Measurements from ENCODE around the gene SND1.

Gene SND1

DNA sequence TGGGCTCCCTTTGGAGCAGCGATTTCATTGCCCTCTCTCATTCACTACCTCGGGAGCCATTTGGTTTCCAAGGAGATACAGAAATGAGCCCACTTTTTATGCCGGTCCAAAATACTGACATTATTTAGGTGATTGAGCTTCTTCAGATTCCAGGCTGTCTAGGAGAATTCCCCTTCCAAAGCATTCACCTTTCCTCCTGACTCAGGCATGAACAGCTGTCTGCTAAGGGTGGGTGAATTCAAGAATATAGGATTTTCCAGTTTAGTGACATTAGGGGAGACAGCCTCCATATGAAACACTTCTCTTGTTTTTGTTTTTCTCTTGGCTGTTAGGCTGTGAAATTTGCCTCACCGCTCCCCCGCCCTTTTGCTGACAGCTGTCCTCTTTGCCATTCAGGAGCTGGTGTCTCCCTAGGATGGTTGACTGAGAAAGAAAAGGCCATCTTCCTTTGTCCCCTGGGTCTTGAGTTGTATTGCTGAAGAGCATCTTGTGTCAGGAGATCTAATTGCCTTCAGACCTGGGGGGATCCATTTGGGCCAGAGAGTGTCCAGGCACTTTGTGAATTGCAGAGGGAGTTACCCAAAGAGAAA, 322.5 kb downstream of the SND1 start:
- H3K27ac ChIP-seq = no peak overlapping the region
- TF ChIP-seq, protein P1, sequence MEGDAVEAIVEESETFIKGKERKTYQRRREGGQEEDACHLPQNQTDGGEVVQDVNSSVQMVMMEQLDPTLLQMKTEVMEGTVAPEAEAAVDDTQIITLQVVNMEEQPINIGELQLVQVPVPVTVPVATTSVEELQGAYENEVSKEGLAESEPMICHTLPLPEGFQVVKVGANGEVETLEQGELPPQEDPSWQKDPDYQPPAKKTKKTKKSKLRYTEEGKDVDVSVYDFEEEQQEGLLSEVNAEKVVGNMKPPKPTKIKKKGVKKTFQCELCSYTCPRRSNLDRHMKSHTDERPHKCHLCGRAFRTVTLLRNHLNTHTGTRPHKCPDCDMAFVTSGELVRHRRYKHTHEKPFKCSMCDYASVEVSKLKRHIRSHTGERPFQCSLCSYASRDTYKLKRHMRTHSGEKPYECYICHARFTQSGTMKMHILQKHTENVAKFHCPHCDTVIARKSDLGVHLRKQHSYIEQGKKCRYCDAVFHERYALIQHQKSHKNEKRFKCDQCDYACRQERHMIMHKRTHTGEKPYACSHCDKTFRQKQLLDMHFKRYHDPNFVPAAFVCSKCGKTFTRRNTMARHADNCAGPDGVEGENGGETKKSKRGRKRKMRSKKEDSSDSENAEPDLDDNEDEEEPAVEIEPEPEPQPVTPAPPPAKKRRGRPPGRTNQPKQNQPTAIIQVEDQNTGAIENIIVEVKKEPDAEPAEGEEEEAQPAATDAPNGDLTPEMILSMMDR (IDR thresholded peaks at IDR 0.05) = no peak
- H3K4me3 ChIP-seq = no peak overlapping the region
- no peak for DNase-seq (ENCODE audit: low spot score)

DNA sequence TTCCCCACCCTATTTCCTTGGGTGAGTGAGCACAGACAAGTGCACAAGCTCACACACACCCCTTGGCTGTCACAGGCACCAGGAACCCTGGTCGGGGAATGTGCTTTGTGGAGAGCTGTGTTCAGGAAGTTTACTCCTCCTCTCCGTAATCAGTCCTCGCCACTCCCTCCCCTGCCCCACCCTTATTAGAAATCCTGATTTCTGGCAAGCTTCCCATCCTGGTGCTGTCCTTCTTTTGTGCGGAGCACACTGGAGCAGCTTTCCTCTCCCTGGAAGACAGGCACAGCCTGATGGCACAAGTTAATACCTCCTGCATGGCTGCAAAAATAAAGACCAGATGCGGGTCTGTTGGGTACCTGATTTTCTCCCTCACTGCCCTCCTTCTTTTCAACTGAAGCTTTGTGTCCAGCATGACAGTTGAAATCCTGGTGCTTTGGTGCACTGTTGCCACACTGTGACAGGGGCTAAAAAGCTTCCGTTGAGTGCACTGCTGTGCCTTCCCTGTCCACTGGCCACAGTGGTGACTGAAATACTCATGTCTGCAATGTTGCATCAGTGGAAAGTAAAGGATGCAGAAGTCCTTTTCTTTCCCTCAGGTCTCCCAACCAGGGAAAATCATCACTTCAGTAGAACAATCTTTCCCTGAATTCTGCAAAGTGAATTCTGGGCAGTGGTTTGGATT, 324.2 kb downstream of the SND1 start:
- no peak for DNase-seq (ENCODE audit: low spot score)
- TF ChIP-seq, protein P1 (IDR thresholded peaks at IDR 0.05) = no peak
- no peak overlapping the region for H3K4me3 ChIP-seq
- no peak overlapping the region for H3K27ac ChIP-seq

DNA sequence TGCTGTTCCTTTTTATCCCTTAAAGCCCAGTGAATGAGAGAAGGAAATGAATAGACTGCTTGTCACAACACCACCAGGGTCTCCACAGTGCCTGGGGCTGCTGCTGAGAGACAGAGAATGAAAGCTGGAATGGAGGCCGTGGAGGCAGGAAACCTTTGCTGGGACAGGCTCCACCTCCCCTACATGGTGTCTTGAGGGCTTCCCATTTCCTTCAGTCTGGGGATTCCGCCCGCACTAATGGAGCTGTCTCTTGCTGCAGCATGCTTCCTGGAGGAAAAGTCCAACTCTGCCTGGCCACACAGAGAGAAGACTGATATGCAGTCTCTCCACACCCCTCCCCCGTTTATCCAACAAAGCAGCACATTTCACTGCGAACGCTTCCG, 324.7 kb downstream of the SND1 start:
- DNase-seq (ENCODE audit: low spot score) = no peak
- no peak overlapping the region for H3K4me3 ChIP-seq
- H3K27ac ChIP-seq = no peak overlapping the region
- TF ChIP-seq, protein P1 (IDR thresholded peaks at IDR 0.05) = no peak

DNA sequence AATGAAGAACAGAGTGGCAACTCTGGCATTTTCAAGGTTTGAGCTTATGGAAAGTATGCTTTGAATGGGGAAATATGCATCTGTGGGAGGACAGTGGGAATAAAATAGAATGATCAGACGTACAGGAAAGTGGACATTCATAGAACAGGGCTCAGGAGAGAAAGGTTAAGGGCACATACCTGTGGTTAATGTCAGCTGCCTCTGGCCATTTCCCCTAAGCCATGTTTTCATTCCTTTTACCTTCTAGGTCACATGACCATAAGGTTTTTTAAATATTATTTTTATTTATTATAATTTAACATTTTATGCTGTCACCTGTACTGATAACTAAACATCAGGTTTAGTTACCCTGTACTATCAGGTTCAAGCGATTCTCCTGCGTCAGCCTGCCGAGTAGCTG, 326.4 kb downstream of the SND1 start:
- TF ChIP-seq, protein P1 (IDR thresholded peaks at IDR 0.05) = no peak
- H3K4me3 ChIP-seq = no peak overlapping the region
- H3K27ac ChIP-seq = no peak overlapping the region
- DNase-seq (ENCODE audit: low spot score) = no peak

DNA sequence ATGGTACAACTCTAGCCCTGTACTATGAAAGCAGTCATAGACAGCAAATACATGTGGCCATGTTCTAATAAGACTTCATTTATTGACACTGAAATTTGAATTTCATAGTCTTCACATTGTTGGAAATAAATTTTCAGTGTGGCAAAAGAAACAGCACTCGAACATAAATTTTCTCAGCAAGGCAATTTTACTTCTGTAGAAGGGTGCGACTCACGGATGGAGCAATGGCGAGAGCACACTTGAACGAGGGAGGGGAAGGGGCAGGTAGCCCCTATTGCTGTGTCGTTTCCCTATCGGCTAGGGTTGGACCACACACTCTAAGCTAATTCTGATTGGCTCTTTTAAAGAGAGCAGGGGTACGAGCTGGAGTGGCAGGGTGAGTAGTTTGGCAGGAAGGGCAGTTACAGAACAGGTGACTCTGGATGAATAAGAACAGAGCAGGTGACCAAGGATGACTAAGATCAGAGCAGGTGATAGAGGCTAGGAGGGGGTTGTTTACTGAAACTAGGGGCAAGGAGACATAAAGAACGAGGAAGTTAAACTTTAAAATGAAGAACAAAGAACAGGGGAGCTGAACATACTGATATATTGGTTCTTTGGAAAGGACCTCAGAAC, 327.2 kb downstream of the SND1 start:
- no peak overlapping the region for H3K4me3 ChIP-seq

DNA sequence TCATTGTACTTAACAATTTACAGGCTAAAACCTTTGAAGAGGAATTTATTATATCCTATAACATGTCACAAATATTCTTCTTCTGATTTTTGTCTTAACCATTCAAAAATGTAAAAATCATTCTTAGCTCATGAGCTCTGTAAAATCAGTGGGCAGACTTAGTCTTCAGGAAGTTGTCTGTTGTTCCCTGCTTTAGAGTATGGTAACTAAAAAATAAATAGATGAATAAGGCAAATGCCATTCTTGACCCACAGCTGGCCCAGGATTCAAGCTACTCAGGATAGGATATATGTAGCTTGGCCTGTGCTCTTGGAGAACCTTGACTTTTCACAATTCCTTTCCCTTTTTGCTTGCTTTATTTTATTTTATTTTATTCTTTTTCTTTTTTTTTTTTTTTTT, 327.7 kb downstream of the SND1 start:
- H3K27ac ChIP-seq = no peak overlapping the region
- TF ChIP-seq, protein P1 (IDR thresholded peaks at IDR 0.05) = no peak
- no peak for DNase-seq (ENCODE audit: low spot score)
- no peak overlapping the region for H3K4me3 ChIP-seq

More for the DNA sequence above, 327.2 kb downstream of the SND1 start:
- TF ChIP-seq, protein P1 (IDR thresholded peaks at IDR 0.05) = no peak
- no peak for DNase-seq (ENCODE audit: low spot score)
- H3K27ac ChIP-seq = no peak overlapping the region

DNA sequence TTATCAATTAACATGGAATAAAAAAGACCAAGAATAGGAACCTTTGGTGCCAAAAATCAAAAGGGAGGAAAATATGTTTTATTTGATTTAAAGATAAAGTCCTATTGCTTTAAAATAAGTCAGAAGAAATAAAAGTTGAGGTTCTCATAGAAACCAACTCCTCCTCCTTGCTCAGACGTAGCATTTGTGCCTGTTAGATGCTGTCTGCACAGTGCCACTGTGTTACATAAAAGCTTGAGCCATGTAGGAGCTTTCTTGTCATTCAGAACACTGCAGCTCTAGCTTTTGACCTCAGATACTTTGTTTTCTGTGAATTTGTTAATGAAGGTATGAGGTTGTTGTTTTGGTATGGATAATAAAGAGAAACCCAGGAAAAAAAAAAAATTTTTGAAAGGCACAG, 328.9 kb downstream of the SND1 start:
- Histone ChIP-seq H3K27ac (no peak overlapping the region), H3K4me3 (no peak overlapping the region)
- TF ChIP-seq, protein P1 (IDR thresholded peaks at IDR 0.05) = no peak
- no peak for DNase-seq (ENCODE audit: low spot score)
